Fibroblast of the aortic adventitia (primary cell): ENCODE data around the gene VASN. TPM values are rescaled to one million over a fixed set of nuclear protein-coding genes. Genes with fewer than 3 reads are reported as not detected.
A peak's percentile ranks its signal among the peaks of the same experiment; 100 is the strongest.

Experiments used
- DNase-seq: peaks from one replicate; pipeline ENCODE4 v3.0.0-alpha.2; 2010; ENCODE audit warnings: low read depth
- H3K4me3 ChIP-seq: 2 replicates; pipeline ENCODE4 v1.5.1; 2011; ENCODE audit warnings: low read depth, mild to moderate bottlenecking, control low read depth, low read length, moderate library complexity
- CTCF ChIP-seq: IDR thresholded peaks from 2 replicates; pipeline ENCODE4 v1.5.1; 2011; ENCODE audit warnings: mild to moderate bottlenecking, low read length, control low read depth, inconsistent platforms; ENCODE audit not compliant: insufficient read depth
- total RNA-seq: library from RNA; depleted of rRNA; stranded (reverse); fragments of >200 nt; gene quantifications from 2 replicates; pipeline ENCODE4 v1.2.3, GENCODE V29; 2012; ENCODE audit warnings: low replicate concordance

The VASN gene
- total RNA-seq, 1 donor = 130 TPM

- TF ChIP-seq CTCF = peak; percentile 19
- no peak for DNase-seq
- H3K4me3 ChIP-seq = peak overlapping the region; percentile 76
These were observed 44.0 kb downstream of the VASN start for GRCh38 chr16:4415538-4416199.

- TF ChIP-seq CTCF = no peak
- DNase-seq = peak; percentile 74
- H3K4me3 ChIP-seq = peak within 1 kb of the TSS; percentile 76
These were observed 44.8 kb downstream of the VASN start, which contains the start of gene CORO7 for GRCh38 chr16:4416200-4417032. TSS of gene CORO7 (minus strand) at chr16:4416596. CDS start at chr16:4416518, 78 bp downstream.

GRCh38 chr16:4419402-4419959, 47.8 kb downstream of the VASN start:
- H3K4me3 ChIP-seq = no peak overlapping the region
- no peak for DNase-seq
- no peak for TF ChIP-seq CTCF

- no peak for DNase-seq
- TF ChIP-seq CTCF = no peak
- no peak overlapping the region for H3K4me3 ChIP-seq
These were observed 49.0 kb downstream of the VASN start for GRCh38 chr16:4420505-4421105.

GRCh38 chr16:4425378-4426020, 53.9 kb downstream of the VASN start, which contains the start of gene DNAJA3:
TSS of gene DNAJA3 (plus strand) at chr16:4425868. CDS start at chr16:4425882, 14 bp downstream.
- peak; percentile 97 for DNase-seq
- no peak for TF ChIP-seq CTCF
- H3K4me3 ChIP-seq = peak within 1 kb of the TSS; percentile 75
